ENCODE results near the gene LAMB4. TPM values are rescaled to one million over a fixed set of nuclear protein-coding genes. Genes with fewer than 3 reads are reported as not detected.

LAMB4 gene
- total and polyA plus RNA-seq, 2 of the 8 experiments (the other 6 are each of a cell fraction or from before 2014, with no cell fraction given), result not detected

DNA sequence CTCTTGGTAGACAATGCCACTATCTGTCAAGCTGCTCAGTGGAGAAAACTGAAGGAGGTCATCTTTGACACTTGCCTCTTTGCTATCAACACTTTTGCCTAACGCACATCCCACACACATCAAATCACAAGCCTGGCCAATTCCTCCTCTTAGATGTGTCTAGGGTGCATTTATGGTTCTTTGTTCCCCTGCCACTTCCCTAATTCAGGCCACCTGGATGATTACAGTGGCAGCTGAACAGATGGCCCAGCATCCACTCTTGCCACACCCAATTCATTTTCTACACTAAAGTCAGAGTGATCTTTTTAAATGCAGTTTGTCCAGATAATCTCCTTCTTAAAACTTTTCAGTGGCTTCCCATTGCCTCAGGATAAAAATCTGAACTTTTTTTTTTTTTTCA lies 58.6 kb downstream of the LAMB4 start (continued):
- TF ChIP-seq, protein P1, sequence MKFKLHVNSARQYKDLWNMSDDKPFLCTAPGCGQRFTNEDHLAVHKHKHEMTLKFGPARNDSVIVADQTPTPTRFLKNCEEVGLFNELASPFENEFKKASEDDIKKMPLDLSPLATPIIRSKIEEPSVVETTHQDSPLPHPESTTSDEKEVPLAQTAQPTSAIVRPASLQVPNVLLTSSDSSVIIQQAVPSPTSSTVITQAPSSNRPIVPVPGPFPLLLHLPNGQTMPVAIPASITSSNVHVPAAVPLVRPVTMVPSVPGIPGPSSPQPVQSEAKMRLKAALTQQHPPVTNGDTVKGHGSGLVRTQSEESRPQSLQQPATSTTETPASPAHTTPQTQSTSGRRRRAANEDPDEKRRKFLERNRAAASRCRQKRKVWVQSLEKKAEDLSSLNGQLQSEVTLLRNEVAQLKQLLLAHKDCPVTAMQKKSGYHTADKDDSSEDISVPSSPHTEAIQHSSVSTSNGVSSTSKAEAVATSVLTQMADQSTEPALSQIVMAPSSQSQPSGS (IDR thresholded peaks at IDR 0.05; ENCODE audit: low read length), result no peak
- TF ChIP-seq SAP30 (IDR thresholded peaks at IDR 0.05; ENCODE audit: insufficient read depth, insufficient replicate concordance, low read length) (no peak), TAF7 (optimal IDR thresholded peaks at IDR 0.05; ENCODE audit: borderline replicate concordance, low read depth, low read length) (no peak), POLR2AphosphoS5 (IDR thresholded peaks at IDR 0.05; ENCODE audit: low read depth, low read length) (no peak), TBP (IDR thresholded peaks at IDR 0.05; ENCODE audit: low read depth, low read length) (no peak), HDAC2 (IDR thresholded peaks at IDR 0.05; ENCODE audit: borderline replicate concordance in 1 of 2, low read depth in 2 of 2, low read length in 2 of 2) (no peak)

Measured in H1 (cell line).